SU-DHL-6 (cell line): ENCODE results near the gene SLC25A28.

Source experiments
- H2AFZ ChIP-seq: fragments of 200-600 bp; sonication (generic); 2 replicates; pipeline ENCODE4 v1.6.1; 2014; ENCODE audit warnings: low read depth, mild to moderate bottlenecking, moderate library complexity, mixed read lengths, antibody characterized with exemption, low read length; ENCODE audit not compliant: severe bottlenecking
- H3F3A ChIP-seq: fragments of 200-600 bp; shearing (Covaris generic); 2 replicates; pipeline ENCODE4 v1.6.0; 2016; ENCODE audit warnings: antibody characterized with exemption, mild to moderate bottlenecking; ENCODE audit not compliant: insufficient read depth
- H3K27ac ChIP-seq: fragments of 200-600 bp; sonication (generic); 2 replicates; pipeline ENCODE4 v1.5.1; 2016; ENCODE audit warnings: low read depth, mild to moderate bottlenecking, low read length, moderate library complexity, mixed read lengths
- H3K27me3 ChIP-seq: fragments of 200-600 bp; sonication (generic), shearing (Covaris generic); 2 replicates; pipeline ENCODE4 v1.6.0; 2014; ENCODE audit warnings: mild to moderate bottlenecking, low read length
- H3K36me3 ChIP-seq: fragments of 200-600 bp; sonication (generic); 2 replicates; pipeline ENCODE4 v1.6.1; 2014; ENCODE audit warnings: mild to moderate bottlenecking, low read length, mixed read lengths
- H3K4me2 ChIP-seq: fragments of 300-600, 200-600 bp; shearing (Covaris generic), sonication (generic); 2 replicates; pipeline ENCODE4 v1.6.0; 2014; ENCODE audit warnings: low read length, low read depth, mild to moderate bottlenecking; ENCODE audit not compliant: poor library complexity, severe bottlenecking
- H3K4me3 ChIP-seq: fragments of 200-600 bp; sonication (generic); 2 replicates; pipeline ENCODE4 v1.5.1; 2014; ENCODE audit warnings: antibody characterized with exemption, low read length, mild to moderate bottlenecking, mixed read lengths; ENCODE audit not compliant: insufficient read depth, poor library complexity, severe bottlenecking
- H3K79me2 ChIP-seq: fragments of 200-600 bp; sonication (generic); 2 replicates; pipeline ENCODE4 v1.6.1; 2014; ENCODE audit warnings: mild to moderate bottlenecking, low read length, moderate library complexity; ENCODE audit not compliant: insufficient read depth
- H3K9ac ChIP-seq: fragments of 200-600 bp; sonication (generic); 2 replicates; pipeline ENCODE4 v1.7.0; 2014; ENCODE audit warnings: mild to moderate bottlenecking, low read length
- H3K9me2 ChIP-seq: fragments of 200-600 bp; sonication (generic); replicated peaks from 2 replicates; pipeline ENCODE4 v1.6.1; 2014; ENCODE audit warnings: low read length; ENCODE audit not compliant: insufficient read depth
- H3K9me3 ChIP-seq: fragments of 200-600 bp; sonication (generic); 2 replicates; pipeline ENCODE4 v1.6.1; 2014; ENCODE audit warnings: low read length, mixed read lengths; ENCODE audit not compliant: insufficient read depth
- H4K20me1 ChIP-seq: fragments of 200-600 bp; sonication (generic); 2 replicates; pipeline ENCODE4 v1.6.1; 2014; ENCODE audit warnings: low read depth, mild to moderate bottlenecking, antibody characterized with exemption, low read length, moderate library complexity, mixed read lengths
- CTCF ChIP-seq: fragments of 200-600 bp; sonication (generic); IDR thresholded peaks from one replicate; pipeline ENCODE4 v1.5.1; 2017; ENCODE audit warnings: antibody characterized with exemption, mild to moderate bottlenecking, low read length, moderate library complexity; ENCODE audit not compliant: insufficient read depth, poor library complexity, severe bottlenecking
- EZH2phosphoT487 ChIP-seq: fragments of 200-600 bp; sonication (generic), shearing (Covaris generic); conservative IDR thresholded peaks from 2 replicates; pipeline ENCODE4 v1.6.1; 2018; ENCODE audit warnings: mild to moderate bottlenecking, antibody characterized with exemption, low read length, moderate library complexity, mixed read lengths

The SLC25A28 gene

GRCh38 chr10:99582255-99582770, 37.9 kb downstream of the SLC25A28 start:
- no peaks in the 10 kb centered on the region for H3F3A ChIP-seq
- H2AFZ ChIP-seq, result no peak overlapping the region
- no peak overlapping the region for H3K4me3 ChIP-seq
- no peak overlapping the region for H3K27ac ChIP-seq
- no peaks in the 10 kb centered on the region for H4K20me1 ChIP-seq
- TF ChIP-seq CTCF, result no peak
- no peak for TF ChIP-seq EZH2phosphoT487
- H3K27me3 ChIP-seq, result no peaks in the 10 kb centered on the region
- no peak overlapping the region for H3K4me2 ChIP-seq
- H3K9me2 ChIP-seq, result no peaks in the 10 kb centered on the region
- no peaks in the 10 kb centered on the region for H3K79me2 ChIP-seq
- H3K9me3 ChIP-seq, result no peaks in the 10 kb centered on the region
- H3K36me3 ChIP-seq, result no peaks in the 10 kb centered on the region
- no peak overlapping the region for H3K9ac ChIP-seq

DNA sequence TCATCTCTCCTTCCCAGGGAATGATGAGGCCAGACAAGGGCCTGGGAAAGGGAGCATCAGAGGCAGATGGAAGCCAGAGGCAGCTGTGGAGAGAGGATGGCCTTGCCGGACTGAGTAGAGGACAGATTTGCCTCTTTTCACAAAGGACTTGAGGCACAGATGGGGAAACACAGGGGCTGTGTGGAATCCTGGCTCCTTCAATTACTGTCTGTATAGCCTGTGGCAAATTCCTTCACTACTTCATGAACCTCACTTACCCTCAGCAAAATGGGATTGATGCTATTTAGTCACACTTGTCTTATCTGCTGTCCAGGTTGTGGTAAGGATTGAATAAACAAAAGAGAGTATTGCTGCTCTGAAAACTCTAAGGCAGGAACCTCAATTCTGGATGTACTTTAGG, 40.3 kb downstream of the SLC25A28 start:
- Histone ChIP-seq H3K36me3 (no peaks in the 10 kb centered on the region), H3K9me2 (no peaks in the 10 kb centered on the region), H3K9me3 (no peaks in the 10 kb centered on the region), H3K27ac (no peak overlapping the region), H3K4me3 (no peak overlapping the region), H3K4me2 (no peak overlapping the region), H2AFZ (no peak overlapping the region), H3K27me3 (no peaks in the 10 kb centered on the region), H3F3A (no peaks in the 10 kb centered on the region), H3K79me2 (no peaks in the 10 kb centered on the region), H4K20me1 (no peaks in the 10 kb centered on the region), H3K9ac (no peak overlapping the region)
- TF ChIP-seq EZH2phosphoT487 (no peak), CTCF (no peak)

GRCh38 chr10:99573790-99574189, 46.4 kb downstream of the SLC25A28 start:
- H3K4me2 ChIP-seq, result no peak overlapping the region
- no peaks in the 10 kb centered on the region for H3K9me2 ChIP-seq
- no peaks in the 10 kb centered on the region for H3K9me3 ChIP-seq
- H3F3A ChIP-seq, result no peaks in the 10 kb centered on the region
- H2AFZ ChIP-seq, result no peak overlapping the region
- no peak overlapping the region for H3K9ac ChIP-seq
- TF ChIP-seq CTCF (no peak), EZH2phosphoT487 (no peak)
- no peak overlapping the region for H3K27ac ChIP-seq
- H3K36me3 ChIP-seq, result no peaks in the 10 kb centered on the region
- no peaks in the 10 kb centered on the region for H3K27me3 ChIP-seq
- H3K4me3 ChIP-seq, result no peak overlapping the region
- no peaks in the 10 kb centered on the region for H3K79me2 ChIP-seq
- no peaks in the 10 kb centered on the region for H4K20me1 ChIP-seq

DNA sequence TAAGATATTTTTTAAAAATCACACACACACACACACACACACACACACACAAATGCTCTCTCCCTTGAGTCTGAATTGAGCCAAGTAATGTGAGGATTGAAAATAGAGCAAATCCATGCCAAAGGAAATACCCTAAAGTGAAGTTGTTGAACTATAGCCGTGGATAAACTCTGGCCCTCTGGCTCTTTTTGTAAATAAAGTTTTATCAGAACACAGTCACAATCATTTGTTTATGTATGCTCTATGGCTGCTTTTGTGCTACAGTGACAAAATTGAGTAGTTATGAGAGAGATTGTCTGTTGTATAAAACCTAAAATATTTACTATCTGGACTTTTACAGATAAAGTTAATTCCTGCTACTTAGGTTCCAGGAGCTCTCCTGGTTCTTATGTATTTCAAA, 48.4 kb downstream of the SLC25A28 start:
- Histone ChIP-seq H2AFZ (no peak overlapping the region), H3K27me3 (no peaks in the 10 kb centered on the region), H3K36me3 (no peaks in the 10 kb centered on the region), H4K20me1 (no peaks in the 10 kb centered on the region), H3K27ac (no peak overlapping the region), H3K9me2 (no peaks in the 10 kb centered on the region), H3F3A (no peaks in the 10 kb centered on the region), H3K4me3 (no peak overlapping the region), H3K9ac (no peak overlapping the region), H3K9me3 (no peaks in the 10 kb centered on the region), H3K79me2 (no peaks in the 10 kb centered on the region), H3K4me2 (no peak overlapping the region)
- no peak for TF ChIP-seq EZH2phosphoT487
- TF ChIP-seq CTCF, result no peak
